GM12875 (cell line): ENCODE measurements around the gene TMEM14A.
"Not testable (repeated sequence)": the region's sequence is repeated elsewhere in the genome, so short reads cannot be mapped to it uniquely, and the experiment has no call there.

Experiments used
- H3K4me3 ChIP-seq: one replicate; pipeline ENCODE4 v1.5.1; 2011; ENCODE audit warnings: low read depth, low read length, control low read depth
- TF ChIP-seq, protein P1 (sequence below): IDR thresholded peaks from 2 replicates; pipeline ENCODE4 v1.5.1; 2011; ENCODE audit warnings: low read depth, mild to moderate bottlenecking, control low read depth, inconsistent platforms, low read length, moderate library complexity, borderline replicate concordance; ENCODE audit not compliant: insufficient read depth

The TMEM14A gene

GRCh38 chr6:52712136-52712535, 41.2 kb downstream of the TMEM14A start:
- TF ChIP-seq, protein P1, sequence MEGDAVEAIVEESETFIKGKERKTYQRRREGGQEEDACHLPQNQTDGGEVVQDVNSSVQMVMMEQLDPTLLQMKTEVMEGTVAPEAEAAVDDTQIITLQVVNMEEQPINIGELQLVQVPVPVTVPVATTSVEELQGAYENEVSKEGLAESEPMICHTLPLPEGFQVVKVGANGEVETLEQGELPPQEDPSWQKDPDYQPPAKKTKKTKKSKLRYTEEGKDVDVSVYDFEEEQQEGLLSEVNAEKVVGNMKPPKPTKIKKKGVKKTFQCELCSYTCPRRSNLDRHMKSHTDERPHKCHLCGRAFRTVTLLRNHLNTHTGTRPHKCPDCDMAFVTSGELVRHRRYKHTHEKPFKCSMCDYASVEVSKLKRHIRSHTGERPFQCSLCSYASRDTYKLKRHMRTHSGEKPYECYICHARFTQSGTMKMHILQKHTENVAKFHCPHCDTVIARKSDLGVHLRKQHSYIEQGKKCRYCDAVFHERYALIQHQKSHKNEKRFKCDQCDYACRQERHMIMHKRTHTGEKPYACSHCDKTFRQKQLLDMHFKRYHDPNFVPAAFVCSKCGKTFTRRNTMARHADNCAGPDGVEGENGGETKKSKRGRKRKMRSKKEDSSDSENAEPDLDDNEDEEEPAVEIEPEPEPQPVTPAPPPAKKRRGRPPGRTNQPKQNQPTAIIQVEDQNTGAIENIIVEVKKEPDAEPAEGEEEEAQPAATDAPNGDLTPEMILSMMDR = no peak
- no peak overlapping the region for H3K4me3 ChIP-seq

- not testable (repeated sequence) for H3K4me3 ChIP-seq
These were observed 43.8 kb downstream of the TMEM14A start for GRCh38 chr6:52714761-52715160.

- TF ChIP-seq, protein P1 = no peak
- no peak overlapping the region for H3K4me3 ChIP-seq
These were observed 47.6 kb downstream of the TMEM14A start for GRCh38 chr6:52718550-52718949.

DNA sequence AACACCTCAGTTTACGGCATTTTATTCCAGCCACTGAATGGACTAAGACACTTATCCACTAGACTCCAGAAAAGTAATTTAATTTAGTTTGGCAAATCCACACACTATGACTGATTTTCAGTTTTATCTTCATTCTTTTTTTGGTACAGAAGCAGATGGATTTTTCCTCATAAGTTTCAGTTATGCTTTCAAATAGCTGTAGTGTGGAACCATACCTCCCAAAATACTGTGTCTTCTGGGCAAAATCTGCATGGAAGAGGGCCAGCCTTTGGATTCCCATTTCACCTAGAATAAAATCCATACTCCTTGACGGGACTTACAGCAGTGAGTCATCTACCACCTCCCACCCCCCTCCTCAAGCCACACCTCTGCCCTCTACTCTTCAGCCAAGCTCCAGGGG, 49.4 kb downstream of the TMEM14A start:
- H3K4me3 ChIP-seq = no peak overlapping the region
- TF ChIP-seq, protein P1 = no peak

DNA sequence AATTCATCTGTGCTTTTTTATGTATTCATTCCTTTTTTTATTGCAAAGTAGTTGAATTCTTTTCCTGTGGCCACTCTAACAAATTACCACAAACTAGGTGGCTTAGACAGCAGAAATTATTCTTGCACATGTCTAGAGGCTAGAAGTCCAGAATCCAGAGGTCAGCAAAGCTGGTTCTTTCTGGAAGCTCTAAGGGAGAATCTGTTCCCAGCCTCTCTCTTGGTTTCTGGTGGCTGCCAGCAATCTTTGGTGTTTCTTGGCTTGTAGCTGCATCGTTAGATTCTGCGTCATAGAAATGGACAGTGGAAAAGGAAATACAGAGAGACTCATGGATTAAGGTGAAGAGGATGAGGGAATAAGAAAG, 53.1 kb downstream of the TMEM14A start:
- H3K4me3 ChIP-seq = no peak overlapping the region

DNA sequence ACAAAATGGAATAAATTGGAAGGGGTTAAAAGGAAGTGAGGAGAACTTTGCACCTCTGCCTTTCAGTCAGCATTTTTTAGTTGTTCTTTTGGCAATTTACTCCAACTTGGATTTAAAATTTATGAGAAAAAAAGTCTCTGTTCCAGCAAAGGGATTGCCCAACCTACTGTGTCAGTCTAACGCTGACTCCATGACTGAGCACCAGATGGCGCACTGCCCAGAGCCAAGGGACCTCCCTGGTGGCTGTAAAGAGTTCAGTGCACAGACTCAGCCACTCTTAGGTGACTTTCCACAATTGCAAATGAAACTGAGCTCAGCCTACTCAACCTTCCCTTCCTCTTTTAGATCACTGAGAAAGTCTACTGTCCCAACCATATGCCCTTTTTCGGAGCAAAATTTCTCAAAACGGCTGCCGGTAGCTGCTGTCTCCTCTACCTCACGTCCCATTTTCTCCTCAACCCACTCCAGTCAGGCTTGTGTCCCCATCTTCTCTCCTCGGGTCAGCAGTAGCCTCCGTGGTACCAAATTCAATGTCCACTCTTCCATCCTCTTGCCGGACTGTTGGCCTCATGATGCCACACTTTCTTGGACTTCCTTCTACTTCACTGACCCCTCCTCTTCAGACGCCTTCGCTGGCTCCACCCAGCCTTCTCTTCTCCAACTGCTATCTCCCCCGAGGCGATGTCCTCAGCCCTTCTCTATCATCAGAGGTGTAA, 53.7 kb downstream of the TMEM14A start:
- TF ChIP-seq, protein P1 = peak; percentile 92
- H3K4me3 ChIP-seq = no peak overlapping the region

More for the DNA sequence above, 53.1 kb downstream of the TMEM14A start:
- TF ChIP-seq, protein P1 = no peak

DNA sequence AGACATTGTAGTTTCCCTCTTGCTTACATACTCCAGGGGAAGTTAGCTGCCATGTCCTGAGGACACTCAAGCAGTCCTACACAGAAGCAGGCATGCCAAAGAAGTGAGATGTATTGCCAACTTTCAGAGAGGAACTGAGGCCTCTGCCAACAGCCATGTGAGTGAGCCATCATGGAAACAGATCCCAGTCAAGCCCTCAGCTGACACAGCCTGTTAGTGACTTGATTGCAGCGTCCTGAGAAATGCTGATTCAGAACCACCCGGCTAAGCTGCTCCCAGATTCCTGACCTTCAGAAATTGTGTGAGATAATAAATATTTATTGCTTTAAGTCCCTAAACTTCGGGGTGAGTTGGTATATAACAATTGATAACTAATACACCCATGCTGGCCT, 54.2 kb downstream of the TMEM14A start:
- H3K4me3 ChIP-seq = no peak overlapping the region
- TF ChIP-seq, protein P1 = no peak
